ENCODE results near the gene CBFA2T2.

The CBFA2T2 gene

DNA sequence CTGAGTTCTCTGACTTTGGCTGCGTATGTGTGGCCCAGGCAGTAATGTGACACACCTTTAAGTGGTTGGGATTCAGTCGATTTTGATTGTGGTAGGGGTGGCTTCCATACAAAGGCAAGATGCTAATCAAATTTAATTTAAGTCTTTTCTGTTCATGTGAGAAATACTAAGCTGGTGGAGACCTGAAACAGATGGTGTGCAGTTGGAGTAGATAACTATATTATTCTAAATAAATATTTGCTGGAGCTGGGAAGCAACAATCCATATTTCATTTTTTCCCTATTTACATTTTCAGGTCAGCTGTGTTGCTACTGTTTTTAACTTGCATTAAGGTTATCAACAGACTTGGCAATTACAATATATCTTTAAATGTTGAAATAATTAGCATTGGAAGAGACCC is 104.8 kb downstream of the CBFA2T2 start:
- TF ChIP-seq, protein P1, sequence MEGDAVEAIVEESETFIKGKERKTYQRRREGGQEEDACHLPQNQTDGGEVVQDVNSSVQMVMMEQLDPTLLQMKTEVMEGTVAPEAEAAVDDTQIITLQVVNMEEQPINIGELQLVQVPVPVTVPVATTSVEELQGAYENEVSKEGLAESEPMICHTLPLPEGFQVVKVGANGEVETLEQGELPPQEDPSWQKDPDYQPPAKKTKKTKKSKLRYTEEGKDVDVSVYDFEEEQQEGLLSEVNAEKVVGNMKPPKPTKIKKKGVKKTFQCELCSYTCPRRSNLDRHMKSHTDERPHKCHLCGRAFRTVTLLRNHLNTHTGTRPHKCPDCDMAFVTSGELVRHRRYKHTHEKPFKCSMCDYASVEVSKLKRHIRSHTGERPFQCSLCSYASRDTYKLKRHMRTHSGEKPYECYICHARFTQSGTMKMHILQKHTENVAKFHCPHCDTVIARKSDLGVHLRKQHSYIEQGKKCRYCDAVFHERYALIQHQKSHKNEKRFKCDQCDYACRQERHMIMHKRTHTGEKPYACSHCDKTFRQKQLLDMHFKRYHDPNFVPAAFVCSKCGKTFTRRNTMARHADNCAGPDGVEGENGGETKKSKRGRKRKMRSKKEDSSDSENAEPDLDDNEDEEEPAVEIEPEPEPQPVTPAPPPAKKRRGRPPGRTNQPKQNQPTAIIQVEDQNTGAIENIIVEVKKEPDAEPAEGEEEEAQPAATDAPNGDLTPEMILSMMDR (IDR thresholded peaks at IDR 0.05; ENCODE audit: low read depth, low read length) = no peak
- H3K4me3 ChIP-seq (ENCODE audit: low read depth, low read length) = no peak overlapping the region

GRCh38 chr20:33600414-33600813 is 110.5 kb downstream of the CBFA2T2 start:
- H3K4me3 ChIP-seq (ENCODE audit: low read depth, low read length) = no peak overlapping the region
- TF ChIP-seq, protein P1 (IDR thresholded peaks at IDR 0.05; ENCODE audit: low read depth, low read length) = no peak

GRCh38 chr20:33600981-33601380 is 111.1 kb downstream of the CBFA2T2 start:
- TF ChIP-seq, protein P1 (IDR thresholded peaks at IDR 0.05; ENCODE audit: low read depth, low read length) = no peak
- no peak overlapping the region for H3K4me3 ChIP-seq (ENCODE audit: low read depth, low read length)

- H3K4me3 ChIP-seq (ENCODE audit: low read depth, low read length) = no peak overlapping the region
- TF ChIP-seq, protein P1 (IDR thresholded peaks at IDR 0.05; ENCODE audit: low read depth, low read length) = no peak
Measured at GRCh38 chr20:33601861-33602260, 112.0 kb downstream of the CBFA2T2 start.

DNA sequence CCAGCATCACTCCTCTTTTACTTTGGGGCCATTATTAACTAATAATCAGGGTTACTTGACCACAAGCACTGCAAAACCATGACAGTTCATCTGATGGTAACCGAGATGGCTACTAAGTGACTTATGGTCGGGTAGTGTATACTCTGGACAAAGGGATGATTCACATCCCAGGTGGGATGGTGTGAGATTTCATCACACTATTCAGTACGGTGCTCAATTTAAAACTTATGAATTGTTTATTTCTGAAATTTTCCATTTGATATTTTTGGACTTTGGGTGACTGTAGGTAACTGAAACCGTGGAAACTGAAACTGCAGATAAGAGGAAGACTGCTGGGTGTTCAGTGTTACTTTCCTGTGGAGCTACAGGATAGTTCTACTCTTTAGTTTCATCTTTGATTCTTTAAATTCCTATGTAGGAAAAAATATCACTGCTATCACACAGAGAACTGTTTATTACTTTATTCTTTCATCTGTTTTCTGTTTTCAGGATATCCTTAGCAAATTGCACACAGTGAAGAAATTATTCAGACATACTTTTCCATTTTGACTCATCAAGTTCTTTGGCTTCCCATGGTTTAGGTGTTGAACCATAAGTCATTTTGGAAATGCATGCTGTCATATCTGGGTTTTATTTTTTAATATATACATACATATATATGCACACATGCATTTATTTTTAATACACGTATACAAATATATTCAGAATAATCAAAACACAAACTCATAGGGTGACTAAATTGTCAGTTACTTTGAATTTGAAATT is 113.1 kb downstream of the CBFA2T2 start:
- H3K4me3 ChIP-seq (ENCODE audit: low read depth, low read length) = no peak overlapping the region

DNA sequence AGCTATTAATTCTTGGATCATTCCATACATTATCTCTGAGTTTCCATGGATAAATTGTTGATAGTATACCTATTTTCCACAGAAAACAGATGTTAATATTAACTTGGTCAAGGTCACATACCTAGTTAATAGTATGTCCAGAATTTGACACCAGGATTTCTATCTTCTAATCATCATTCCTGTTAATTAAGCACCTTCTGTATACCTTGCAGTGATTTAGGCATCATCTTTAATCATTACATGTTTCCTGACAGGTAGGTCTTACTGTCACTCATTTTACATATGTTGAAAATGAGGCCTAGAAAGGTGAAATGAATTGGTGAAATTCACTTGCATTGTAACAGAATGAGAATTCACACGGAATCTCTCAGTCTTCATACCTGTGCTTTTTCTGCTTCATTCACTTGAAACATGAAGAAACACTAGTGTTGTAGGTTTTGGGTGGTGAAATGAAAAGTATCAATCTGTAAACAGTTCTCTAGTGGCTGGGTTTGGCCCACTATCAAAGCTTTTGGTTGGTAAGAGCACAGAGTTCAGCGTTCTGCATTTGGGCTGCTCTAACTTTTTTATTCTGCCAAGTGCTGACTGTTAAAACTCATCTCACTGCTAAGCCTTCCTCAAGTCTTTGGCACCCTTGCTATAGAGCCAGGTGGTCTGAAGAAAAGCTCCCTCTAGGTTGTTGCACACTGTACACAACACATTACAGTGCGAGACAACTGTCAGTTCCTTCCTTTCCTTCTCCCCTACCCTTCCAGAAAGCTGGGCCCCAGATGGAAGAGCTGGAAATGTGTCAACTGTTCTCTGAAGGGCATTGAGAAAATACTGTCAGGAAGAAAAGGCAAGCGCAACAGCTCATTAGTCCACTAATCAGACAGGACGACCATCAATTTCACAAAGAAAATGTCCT is 114.4 kb downstream of the CBFA2T2 start:
- TF ChIP-seq, protein P1 (IDR thresholded peaks at IDR 0.05; ENCODE audit: low read depth, low read length) = no peak

More for the DNA sequence above, 113.1 kb downstream of the CBFA2T2 start:
- TF ChIP-seq, protein P1 (IDR thresholded peaks at IDR 0.05; ENCODE audit: low read depth, low read length) = no peak

DNA sequence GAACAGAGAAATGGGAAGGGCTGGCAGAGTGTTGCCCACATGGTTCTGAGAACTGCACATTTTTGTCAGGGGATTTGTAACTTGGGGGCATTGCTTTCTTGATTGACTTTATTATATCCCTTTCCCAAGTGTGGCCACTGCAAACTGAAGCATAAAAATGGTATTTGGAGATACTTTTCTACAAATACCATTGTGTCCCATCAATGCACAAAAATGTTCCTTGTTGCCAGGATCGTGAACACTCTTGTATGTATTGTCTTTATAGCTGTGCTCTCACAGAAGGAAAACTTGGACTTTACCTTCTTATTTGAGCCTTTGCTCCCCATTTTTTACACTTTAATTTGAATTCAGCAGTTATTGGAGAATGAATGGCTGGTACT is 115.1 kb downstream of the CBFA2T2 start:
- TF ChIP-seq, protein P1 (IDR thresholded peaks at IDR 0.05; ENCODE audit: low read depth, low read length) = no peak
- H3K4me3 ChIP-seq (ENCODE audit: low read depth, low read length) = no peak overlapping the region

More for the DNA sequence above, 114.4 kb downstream of the CBFA2T2 start:
- no peak overlapping the region for H3K4me3 ChIP-seq (ENCODE audit: low read depth, low read length)

All from WI38 (cell line).